ENCODE data around the gene WIZ. TPM values are rescaled to one million over a fixed set of nuclear protein-coding genes. Genes with fewer than 3 reads are reported as not detected.

The WIZ gene
- total and polyA plus RNA-seq, 9 of the 15 experiments (the other 6 are each of a cell fraction or from before 2014, with no cell fraction given) = 0.06 to 37.5 (median 4.8) TPM

DNA sequence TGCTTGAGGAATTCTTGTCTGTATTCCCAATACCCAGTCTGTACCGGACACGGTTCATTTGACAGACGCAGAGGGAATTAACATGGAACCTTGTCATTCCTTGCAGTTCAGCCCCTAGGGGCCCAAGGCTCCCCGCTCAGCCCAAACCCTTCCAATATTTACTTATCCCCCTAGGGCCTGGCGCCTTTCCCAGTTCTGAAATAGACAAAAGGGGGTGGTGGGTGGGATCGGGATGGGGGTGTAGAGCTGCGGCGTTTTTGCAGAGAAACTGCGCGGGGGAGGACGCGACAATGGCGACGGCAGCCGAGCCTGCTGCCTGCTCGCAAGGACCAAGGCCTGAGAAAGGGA is 31.6 kb downstream of the WIZ start:
- 0% methylated on average over 14 of the region's 16 CpGs for WGBS (ENCODE audit: insufficient coverage, low coverage, missing lambda C conversion rate)
- H3K9me3 ChIP-seq (replicated peaks; ENCODE audit: control insufficient read depth, insufficient read depth, low read depth, low read length) = no peaks in the 10 kb centered on the region
- intact Hi-C loops (cut with micrococcal nuclease) (loop anchor here (2.0 kb wide), 1 partner anchor 15 kb away; no protein-coding TSS in a partner anchor), in situ Hi-C loops (cut with MboI) (no loop called here)
- peaks cover 4% of the 10 kb centered on the region for H3K9me1 ChIP-seq (ENCODE audit: control insufficient read depth, insufficient read depth, low read length)
- peak overlapping the region; percentile 79 for H3K27ac ChIP-seq (ENCODE audit: extremely low read depth, low read depth, low read length)
- no peaks in the 10 kb centered on the region for H3K27me3 ChIP-seq (ENCODE audit: control insufficient read depth in 2 of 2, insufficient read depth in 2 of 2, low read length in 2 of 2)
- peaks cover 55% of the 10 kb centered on the region for H3K79me2 ChIP-seq (ENCODE audit: control insufficient read depth, insufficient read depth, low read length)
- CTCF ChIA-PET (ENCODE audit: low intra/inter-chr PET ratio) = interaction anchor here (2.5 kb wide), 1 partner anchor 138 kb away, joined by 15 read pairs; no protein-coding TSS in a partner anchor
- BruUV-seq (replicated peaks) = no TSS peak
- peaks cover 13% of the 10 kb centered on the region for H4K20me1 ChIP-seq (replicated peaks; ENCODE audit: control insufficient read depth, insufficient read depth, low read length)
- H3K4me2 ChIP-seq (ENCODE audit: insufficient read depth, low read length) = peak overlapping the region; percentile 88
- peaks cover 18 to 36% of the 10 kb centered on the region in 2 experiments for H3K4me1 ChIP-seq (replicated peaks in 1 of 2; ENCODE audit: control insufficient read depth in 2 of 2, insufficient read depth in 2 of 2, low read length in 2 of 2)
- H3K36me3 ChIP-seq (ENCODE audit: control insufficient read depth, insufficient read depth, low read length) = peaks cover 41% of the 10 kb centered on the region
- DNase-seq (ENCODE audit: extremely low read depth in 1 of 4, low spot score in 3 of 4) (peak in 2 of 4 experiments; percentile 37 to 43), FAIRE-seq (no peak), ATAC-seq (no peak; the same call in 1 of the 3 replicates)
- POLR2A ChIA-PET = interaction anchor here (1.1 to 6.8 kb wide), 8 partner anchors 8 to 137 kb away, joined by 3 to 54 read pairs (median 10); partner anchors contain the start of gene AKAP8
- peak overlapping the region; percentile 78 for H2AFZ ChIP-seq (ENCODE audit: low read depth, low read length)
- H3K9ac ChIP-seq (ENCODE audit: insufficient read depth in 1 of 2, low read depth in 2 of 2, low read length in 2 of 2) = peak overlapping the region; percentile 91 to 95
- peak overlapping the region; percentile 85 for H3K4me3 ChIP-seq
- TF ChIP-seq BCLAF1 (IDR thresholded peaks at IDR 0.05; ENCODE audit: borderline replicate concordance in 1 of 2, control insufficient read depth in 1 of 2, low read depth in 2 of 2, low read length in 1 of 2) = no peak
- 0 out of 2 replicates have a peak, but pooled peaks have one; percentile 13 for TF ChIP-seq ZBTB40 (IDR thresholded peaks at IDR 0.05)
- no peak for TF ChIP-seq ZBTB40 (CRISPR knock-in tag; IDR thresholded peaks at IDR 0.05)
- no peak for TF ChIP-seq TCFL5 (CRISPR knock-in tag; conservative IDR thresholded peaks at IDR 0.05)
- no peak for TF ChIP-seq FIP1L1 (IDR thresholded peaks at IDR 0.05; ENCODE audit: low read depth, low read length, poor library complexity, severe bottlenecking)
- no peak for TF ChIP-seq HCFC1 (IDR thresholded peaks at IDR 0.05; ENCODE audit: low read depth, low read length)

Data from K562 (cell line).